Measurements from ENCODE around the gene HOPX.

DNA sequence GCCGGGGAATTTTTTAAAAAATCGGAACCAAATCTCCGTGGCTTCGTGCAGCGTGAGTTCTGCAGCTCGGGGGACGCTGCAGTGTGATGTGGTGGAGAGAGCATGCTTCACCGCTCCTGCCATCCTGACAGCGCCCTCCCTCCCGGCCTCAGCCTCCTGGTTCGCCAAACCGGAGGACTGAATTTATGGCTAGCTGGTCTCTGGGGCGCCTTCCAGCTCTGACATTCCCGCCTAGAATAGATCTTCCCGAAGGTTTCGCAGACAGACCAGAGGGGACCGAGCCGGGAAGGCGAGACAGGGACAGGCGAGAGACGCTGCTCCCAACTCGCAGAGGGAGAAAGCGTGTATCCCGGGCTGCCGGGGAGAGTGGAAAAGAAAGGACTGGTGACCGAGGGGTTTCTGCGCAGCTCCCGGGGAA lies 25.9 kb downstream of the HOPX start:
- TF ChIP-seq, protein P1, sequence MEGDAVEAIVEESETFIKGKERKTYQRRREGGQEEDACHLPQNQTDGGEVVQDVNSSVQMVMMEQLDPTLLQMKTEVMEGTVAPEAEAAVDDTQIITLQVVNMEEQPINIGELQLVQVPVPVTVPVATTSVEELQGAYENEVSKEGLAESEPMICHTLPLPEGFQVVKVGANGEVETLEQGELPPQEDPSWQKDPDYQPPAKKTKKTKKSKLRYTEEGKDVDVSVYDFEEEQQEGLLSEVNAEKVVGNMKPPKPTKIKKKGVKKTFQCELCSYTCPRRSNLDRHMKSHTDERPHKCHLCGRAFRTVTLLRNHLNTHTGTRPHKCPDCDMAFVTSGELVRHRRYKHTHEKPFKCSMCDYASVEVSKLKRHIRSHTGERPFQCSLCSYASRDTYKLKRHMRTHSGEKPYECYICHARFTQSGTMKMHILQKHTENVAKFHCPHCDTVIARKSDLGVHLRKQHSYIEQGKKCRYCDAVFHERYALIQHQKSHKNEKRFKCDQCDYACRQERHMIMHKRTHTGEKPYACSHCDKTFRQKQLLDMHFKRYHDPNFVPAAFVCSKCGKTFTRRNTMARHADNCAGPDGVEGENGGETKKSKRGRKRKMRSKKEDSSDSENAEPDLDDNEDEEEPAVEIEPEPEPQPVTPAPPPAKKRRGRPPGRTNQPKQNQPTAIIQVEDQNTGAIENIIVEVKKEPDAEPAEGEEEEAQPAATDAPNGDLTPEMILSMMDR (IDR thresholded peaks at IDR 0.05), result no peak
- no peak for TF ChIP-seq POLR2A (IDR thresholded peaks at IDR 0.05)
